ENCODE measurements around the gene SRXN1.

DNA sequence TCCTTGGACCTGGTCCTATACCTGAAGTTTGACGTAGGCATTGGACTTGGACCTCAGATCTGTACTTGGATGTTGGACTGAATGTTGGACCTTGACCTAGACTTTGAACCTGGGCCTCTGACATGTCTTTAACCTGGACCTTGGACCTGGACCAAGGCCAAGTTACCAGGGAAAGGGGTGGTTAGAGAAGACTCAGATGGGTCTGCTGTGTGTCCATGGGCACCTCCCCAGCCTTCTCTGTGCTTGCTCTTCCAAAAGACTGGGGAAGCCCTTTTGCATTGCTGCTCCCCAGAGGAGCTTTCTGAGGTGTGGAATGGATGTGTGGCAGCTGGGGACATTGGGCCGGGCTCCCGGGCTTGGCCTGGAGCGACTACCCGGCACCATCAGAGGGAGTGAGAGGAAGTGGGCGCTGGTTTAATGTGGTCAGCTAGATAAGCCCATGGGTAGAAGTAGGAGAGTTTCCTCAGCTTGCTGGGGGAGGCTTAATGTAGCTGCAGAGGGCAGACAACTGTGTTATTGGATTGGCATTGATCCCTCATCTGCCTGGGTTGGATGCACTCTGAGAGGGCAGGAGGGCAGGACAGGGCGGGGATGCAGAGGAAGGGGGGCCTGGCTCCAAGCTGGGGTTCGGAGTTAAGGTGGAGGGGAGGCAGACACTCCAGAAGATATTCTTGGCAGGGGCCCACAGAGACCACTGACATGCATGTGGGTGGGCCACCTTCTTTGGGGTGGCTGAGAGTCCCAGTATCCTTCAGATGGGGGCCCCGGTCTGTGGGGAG lies 18.4 kb upstream of the SRXN1 start:
- TF ChIP-seq YY1 (tag by site-specific recombination; IDR thresholded peaks at IDR 0.05) (no peak), ZNF768 (tag by site-specific recombination; IDR thresholded peaks at IDR 0.05) (no peak), TCF7L2 (IDR thresholded peaks at IDR 0.05; ENCODE audit: borderline replicate concordance, low read depth, low read length) (no peak)
- TF ChIP-seq, protein P1, sequence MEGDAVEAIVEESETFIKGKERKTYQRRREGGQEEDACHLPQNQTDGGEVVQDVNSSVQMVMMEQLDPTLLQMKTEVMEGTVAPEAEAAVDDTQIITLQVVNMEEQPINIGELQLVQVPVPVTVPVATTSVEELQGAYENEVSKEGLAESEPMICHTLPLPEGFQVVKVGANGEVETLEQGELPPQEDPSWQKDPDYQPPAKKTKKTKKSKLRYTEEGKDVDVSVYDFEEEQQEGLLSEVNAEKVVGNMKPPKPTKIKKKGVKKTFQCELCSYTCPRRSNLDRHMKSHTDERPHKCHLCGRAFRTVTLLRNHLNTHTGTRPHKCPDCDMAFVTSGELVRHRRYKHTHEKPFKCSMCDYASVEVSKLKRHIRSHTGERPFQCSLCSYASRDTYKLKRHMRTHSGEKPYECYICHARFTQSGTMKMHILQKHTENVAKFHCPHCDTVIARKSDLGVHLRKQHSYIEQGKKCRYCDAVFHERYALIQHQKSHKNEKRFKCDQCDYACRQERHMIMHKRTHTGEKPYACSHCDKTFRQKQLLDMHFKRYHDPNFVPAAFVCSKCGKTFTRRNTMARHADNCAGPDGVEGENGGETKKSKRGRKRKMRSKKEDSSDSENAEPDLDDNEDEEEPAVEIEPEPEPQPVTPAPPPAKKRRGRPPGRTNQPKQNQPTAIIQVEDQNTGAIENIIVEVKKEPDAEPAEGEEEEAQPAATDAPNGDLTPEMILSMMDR (tag by site-specific recombination; IDR thresholded peaks at IDR 0.05): no peak
- TF ChIP-seq, protein P2, sequence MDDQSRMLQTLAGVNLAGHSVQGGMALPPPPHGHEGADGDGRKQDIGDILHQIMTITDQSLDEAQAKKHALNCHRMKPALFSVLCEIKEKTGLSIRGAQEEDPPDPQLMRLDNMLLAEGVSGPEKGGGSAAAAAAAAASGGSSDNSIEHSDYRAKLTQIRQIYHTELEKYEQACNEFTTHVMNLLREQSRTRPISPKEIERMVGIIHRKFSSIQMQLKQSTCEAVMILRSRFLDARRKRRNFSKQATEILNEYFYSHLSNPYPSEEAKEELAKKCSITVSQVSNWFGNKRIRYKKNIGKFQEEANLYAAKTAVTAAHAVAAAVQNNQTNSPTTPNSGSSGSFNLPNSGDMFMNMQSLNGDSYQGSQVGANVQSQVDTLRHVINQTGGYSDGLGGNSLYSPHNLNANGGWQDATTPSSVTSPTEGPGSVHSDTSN (CRISPR knock-in tag; IDR thresholded peaks at IDR 0.05): no peak
- TF ChIP-seq, protein P3, sequence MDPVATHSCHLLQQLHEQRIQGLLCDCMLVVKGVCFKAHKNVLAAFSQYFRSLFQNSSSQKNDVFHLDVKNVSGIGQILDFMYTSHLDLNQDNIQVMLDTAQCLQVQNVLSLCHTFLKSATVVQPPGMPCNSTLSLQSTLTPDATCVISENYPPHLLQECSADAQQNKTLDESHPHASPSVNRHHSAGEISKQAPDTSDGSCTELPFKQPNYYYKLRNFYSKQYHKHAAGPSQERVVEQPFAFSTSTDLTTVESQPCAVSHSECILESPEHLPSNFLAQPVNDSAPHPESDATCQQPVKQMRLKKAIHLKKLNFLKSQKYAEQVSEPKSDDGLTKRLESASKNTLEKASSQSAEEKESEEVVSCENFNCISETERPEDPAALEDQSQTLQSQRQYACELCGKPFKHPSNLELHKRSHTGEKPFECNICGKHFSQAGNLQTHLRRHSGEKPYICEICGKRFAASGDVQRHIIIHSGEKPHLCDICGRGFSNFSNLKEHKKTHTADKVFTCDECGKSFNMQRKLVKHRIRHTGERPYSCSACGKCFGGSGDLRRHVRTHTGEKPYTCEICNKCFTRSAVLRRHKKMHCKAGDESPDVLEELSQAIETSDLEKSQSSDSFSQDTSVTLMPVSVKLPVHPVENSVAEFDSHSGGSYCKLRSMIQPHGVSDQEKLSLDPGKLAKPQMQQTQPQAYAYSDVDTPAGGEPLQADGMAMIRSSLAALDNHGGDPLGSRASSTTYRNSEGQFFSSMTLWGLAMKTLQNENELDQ (tag by site-specific recombination; IDR thresholded peaks at IDR 0.05; ENCODE audit: low read depth): no peak

All from HEK293 (cell line).